Prostate gland (tissue), 2 donors: Measurements from ENCODE around the gene ECE1. TPM values are rescaled to one million over a fixed set of nuclear protein-coding genes. Genes with fewer than 3 reads are reported as not detected.
"Not testable (repeated sequence)": the region's sequence is repeated elsewhere in the genome, so short reads cannot be mapped to it uniquely, and the experiment has no call there.

Experiments
- DNase-seq: peaks from one replicate; pipeline ENCODE4 v3.0.0-alpha.2; 2019; ENCODE audit warnings: low spot score
- H3K27ac ChIP-seq, 2 donors: fragments of 200-600 bp; sonication (generic); 2 replicates each; pipeline ENCODE4 v1.5.1; 2017 to 2019
- H3K27me3 ChIP-seq: fragments of 200-600 bp; sonication (generic); replicated peaks from 2 replicates; pipeline ENCODE4 v1.5.1; 2019; ENCODE audit not compliant: insufficient read depth
- H3K36me3 ChIP-seq, 2 donors: fragments of 200-600 bp; sonication (generic); 1 replicate in 1 of 2; 2 replicates in 1 of 2; pipeline versions ENCODE4 v1.5.1 to v1.8.1; 2017 to 2019
- H3K4me1 ChIP-seq: fragments of 200-600 bp; sonication (generic); replicated peaks from 2 replicates; pipeline ENCODE4 v1.5.1; 2019
- H3K4me3 ChIP-seq, 2 donors: fragments of 200-600 bp; sonication (generic); 2 replicates each; pipeline ENCODE4 v1.5.1; 2017 to 2019
- H3K9me3 ChIP-seq: fragments of 200-600 bp; sonication (generic); 2 replicates; pipeline ENCODE4 v1.5.1; 2017
- POLR2A ChIP-seq: fragments of 450-650 bp; IDR thresholded peaks from one replicate; pipeline ENCODE4 v1.6.1; 2016; ENCODE audit warnings: antibody characterized with exemption, mild to moderate bottlenecking
- POLR2AphosphoS5 ChIP-seq: sonication (generic); formaldehyde crosslinking; IDR thresholded peaks from one replicate; pipeline ENCODE4 v1.6.1; 2017; ENCODE audit warnings: antibody characterized with exemption
- WGBS: methylation state at CpG from one replicate; pipeline ENCODE4 v1.1.5; 2018; 5-methylcytosine and 5-hydroxymethylcytosine counted together
- intact Hi-C: fragments of 100-400 bp; cut with DNase I; formaldehyde crosslinking; loops from one replicate; pipeline ENCODE4 v1.14.2; 2022
- total RNA-seq, 2 donors: library from RNA; depleted of rRNA; stranded (reverse); fragments of >200 nt; gene quantifications; one replicate each; pipeline ENCODE4 v1.1.0, GENCODE V29; 2016
- TF ChIP-seq, protein P1 (sequence below), 4 experiments: fragments of 200-600 bp in 2 of 4; fragments of 450-650 bp in 2 of 4; sonication (generic) in 2 of 4; IDR thresholded peaks; 1 replicate in 3 of 4; 2 replicates in 1 of 4; pipeline ENCODE4 v1.5.1; 2016 to 2019; ENCODE audit warnings: antibody characterized with exemption in 4 of 4, mild to moderate bottlenecking in 2 of 4, moderate library complexity in 2 of 4

ECE1 gene
- total RNA-seq, 2 donors from 2014 or later, result 113 to 146 TPM

DNA sequence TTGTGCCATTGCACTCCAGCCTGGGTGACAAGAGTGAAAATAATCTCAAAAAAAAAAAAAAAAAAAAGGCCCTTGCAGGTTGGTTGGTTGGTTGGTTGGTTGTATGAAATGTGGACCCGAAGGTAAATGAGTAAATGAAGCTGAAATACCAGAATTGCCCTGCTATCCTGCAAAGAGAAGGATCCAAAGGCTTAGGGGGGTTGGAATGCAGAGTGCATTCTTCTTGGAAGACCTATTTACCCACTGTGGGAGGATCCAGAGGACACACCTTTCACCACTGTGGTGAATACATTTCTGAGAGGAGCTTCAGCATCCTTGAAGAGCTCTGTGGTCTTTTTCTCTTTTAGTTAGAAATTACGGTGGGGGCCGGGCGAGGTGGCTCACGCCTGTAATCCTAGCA lies 84.8 kb downstream of the ECE1 start:
- Histone ChIP-seq H3K27me3 (no peaks in the 10 kb centered on the region), H3K4me3 (no peak overlapping the region), H3K9me3 (no peaks in the 10 kb centered on the region), H3K27ac (no peak overlapping the region), H3K36me3 (no peaks in the 10 kb centered on the region), H3K4me1 (no peaks in the 10 kb centered on the region)
- no peak for DNase-seq
- TF ChIP-seq, protein P1, sequence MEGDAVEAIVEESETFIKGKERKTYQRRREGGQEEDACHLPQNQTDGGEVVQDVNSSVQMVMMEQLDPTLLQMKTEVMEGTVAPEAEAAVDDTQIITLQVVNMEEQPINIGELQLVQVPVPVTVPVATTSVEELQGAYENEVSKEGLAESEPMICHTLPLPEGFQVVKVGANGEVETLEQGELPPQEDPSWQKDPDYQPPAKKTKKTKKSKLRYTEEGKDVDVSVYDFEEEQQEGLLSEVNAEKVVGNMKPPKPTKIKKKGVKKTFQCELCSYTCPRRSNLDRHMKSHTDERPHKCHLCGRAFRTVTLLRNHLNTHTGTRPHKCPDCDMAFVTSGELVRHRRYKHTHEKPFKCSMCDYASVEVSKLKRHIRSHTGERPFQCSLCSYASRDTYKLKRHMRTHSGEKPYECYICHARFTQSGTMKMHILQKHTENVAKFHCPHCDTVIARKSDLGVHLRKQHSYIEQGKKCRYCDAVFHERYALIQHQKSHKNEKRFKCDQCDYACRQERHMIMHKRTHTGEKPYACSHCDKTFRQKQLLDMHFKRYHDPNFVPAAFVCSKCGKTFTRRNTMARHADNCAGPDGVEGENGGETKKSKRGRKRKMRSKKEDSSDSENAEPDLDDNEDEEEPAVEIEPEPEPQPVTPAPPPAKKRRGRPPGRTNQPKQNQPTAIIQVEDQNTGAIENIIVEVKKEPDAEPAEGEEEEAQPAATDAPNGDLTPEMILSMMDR (IDR thresholded peaks at IDR 0.05), result no peak
- TF ChIP-seq POLR2AphosphoS5, result no peak
- no peak for TF ChIP-seq POLR2A
- WGBS, result 91% methylated on average over 5 of the region's 5 CpGs
- intact Hi-C loops, result no loop called here

DNA sequence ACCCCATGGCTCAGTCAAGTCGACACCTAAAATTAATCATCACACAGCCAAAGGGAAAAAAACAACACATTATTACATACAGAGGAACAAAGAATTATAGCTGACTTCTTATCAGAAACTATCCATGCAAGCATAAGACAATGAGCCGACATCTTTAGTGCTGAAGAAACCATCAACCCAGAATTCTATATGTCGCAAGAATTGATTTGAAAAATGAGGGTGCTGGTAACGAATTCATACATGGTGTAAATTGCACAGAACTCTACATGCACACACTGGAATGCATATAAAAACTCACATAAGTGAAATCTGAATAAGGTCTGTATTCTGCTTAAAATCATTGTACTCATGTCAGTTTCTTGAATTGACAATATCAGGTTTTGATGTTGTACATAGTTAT lies 88.6 kb downstream of the ECE1 start:
- H3K27me3 ChIP-seq, result no peaks in the 10 kb centered on the region
- WGBS, result 90% methylated on average over 4 of the region's 4 CpGs
- no peaks in the 10 kb centered on the region for H3K4me1 ChIP-seq
- H3K36me3 ChIP-seq, result no peaks in the 10 kb centered on the region
- H3K27ac ChIP-seq, result no peak overlapping the region
- no peak for DNase-seq
- TF ChIP-seq, protein P1 (IDR thresholded peaks at IDR 0.05), result no peak
- TF ChIP-seq POLR2A (no peak), POLR2AphosphoS5 (no peak)
- H3K4me3 ChIP-seq, result no peak overlapping the region
- no peaks in the 10 kb centered on the region for H3K9me3 ChIP-seq
- intact Hi-C loops, result no loop called here

DNA sequence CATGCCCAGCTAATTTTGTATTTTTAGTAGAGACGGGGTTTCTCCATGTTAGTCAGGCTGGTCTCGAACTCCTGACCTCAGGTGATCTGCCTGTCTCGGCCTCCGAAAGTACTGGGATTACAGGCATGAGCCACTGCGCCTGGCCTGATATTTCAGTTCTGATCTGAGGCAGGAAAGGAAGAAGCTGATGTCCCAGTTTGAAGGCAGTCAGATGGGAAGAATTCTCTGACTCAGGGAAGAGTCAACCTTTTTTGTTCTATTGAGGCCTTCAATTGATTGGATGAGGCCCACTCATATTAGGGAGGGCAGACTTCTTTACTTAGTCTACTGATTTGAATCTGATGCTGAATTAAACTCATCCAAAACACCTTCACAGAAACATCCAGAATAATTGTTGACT lies 89.0 kb downstream of the ECE1 start:
- H3K27ac ChIP-seq, H3K4me1 ChIP-seq, H3K4me3 ChIP-seq, H3K9me3 ChIP-seq, H3K36me3 ChIP-seq, DNase-seq, intact Hi-C loops, H3K27me3 ChIP-seq: not testable (repeated sequence)
- 95% methylated on average over 5 of the region's 5 CpGs for WGBS

DNA sequence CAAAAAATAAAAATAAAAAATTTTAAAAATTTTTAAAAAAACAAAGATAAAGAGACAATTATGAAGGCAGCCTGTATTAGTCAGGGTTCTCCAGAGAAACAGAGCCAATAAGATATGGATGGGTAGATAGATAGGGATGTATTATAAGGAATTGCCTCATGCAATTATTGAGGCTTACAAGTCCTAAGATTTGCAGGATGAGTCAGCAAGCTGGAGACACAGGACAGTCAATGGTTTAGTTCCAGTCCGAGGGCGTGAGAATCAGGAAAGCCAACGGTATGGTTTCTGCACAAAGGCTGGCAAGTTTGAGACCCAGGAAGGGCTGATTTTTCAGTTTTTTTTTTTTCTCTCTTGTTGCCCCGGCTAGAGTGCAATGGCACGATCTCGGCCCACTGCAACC lies 89.5 kb downstream of the ECE1 start:
- TF ChIP-seq POLR2A, result no peak
- no peak for TF ChIP-seq POLR2AphosphoS5
- TF ChIP-seq, protein P1 (IDR thresholded peaks at IDR 0.05), result no peak
- Histone ChIP-seq H3K9me3 (no peaks in the 10 kb centered on the region), H3K4me1 (no peaks in the 10 kb centered on the region), H3K4me3 (no peak overlapping the region), H3K27me3 (no peaks in the 10 kb centered on the region), H3K27ac (no peak overlapping the region), H3K36me3 (no peaks in the 10 kb centered on the region)
- 87% methylated on average over 6 of the region's 6 CpGs for WGBS
- intact Hi-C loops, result no loop called here
- DNase-seq, result no peak

DNA sequence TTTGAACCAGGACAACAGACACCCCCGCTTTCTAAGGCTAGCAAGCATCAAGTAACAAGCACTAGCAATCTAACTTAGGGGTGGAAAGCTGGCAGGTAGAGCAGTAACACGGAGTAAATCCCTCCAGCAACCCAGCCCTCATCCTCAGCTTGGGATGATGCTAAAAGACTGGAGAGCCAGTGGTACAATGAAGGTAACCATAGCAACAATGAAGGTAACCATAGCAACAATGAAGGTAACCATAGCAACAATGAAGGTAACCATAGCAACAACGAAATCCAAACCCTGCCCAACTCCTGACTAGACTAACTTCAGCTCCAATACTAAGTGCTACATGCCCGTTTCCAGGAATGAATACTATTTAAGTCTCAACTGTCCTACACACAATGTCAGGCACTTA lies 91.3 kb downstream of the ECE1 start:
- Histone ChIP-seq H3K27ac (no peak overlapping the region), H3K36me3 (no peaks in the 10 kb centered on the region), H3K4me3 (no peak overlapping the region), H3K4me1 (no peaks in the 10 kb centered on the region), H3K9me3 (no peaks in the 10 kb centered on the region), H3K27me3 (no peaks in the 10 kb centered on the region)
- no peak for DNase-seq
- TF ChIP-seq POLR2A (no peak), POLR2AphosphoS5 (no peak)
- TF ChIP-seq, protein P1 (IDR thresholded peaks at IDR 0.05), result no peak
- 55% methylated on average over 4 of the region's 4 CpGs for WGBS
- intact Hi-C loops, result loop anchor here (5.0 kb wide), 1 partner anchor 217 kb away; no protein-coding TSS in a partner anchor
